Activated CD8-positive, alpha-beta memory T cell treated with anti-CD3 and anti-CD28 coated beads, Interleukin-2, amount 10 ng/mL, durations not matched to agents 7 days and 5 days (primary cell): ENCODE measurements around the gene WWC2. TPM values are rescaled to one million over a fixed set of nuclear protein-coding genes. Genes with fewer than 3 reads are reported as not detected.

Experiments used
- ATAC-seq: fragments of 150-1000 bp; cut with Tn5 transposase; one replicate; pipeline ENCODE4 v1.10.0; 2021; ENCODE audit warnings: moderate library complexity
- CTCF ChIA-PET: fragments of 350-600 bp; sonication (Branson Sonifier 250); formaldehyde crosslinking; loops from one replicate; lab custom pipeline; 2021; ENCODE audit warnings: antibody characterized with exemption; lab: Charles Lee
- DNase-seq: peaks from one replicate; pipeline ENCODE4 v3.0.0-alpha.2; 2020
- H3K27ac Mint-ChIP-seq: one replicate; pipeline ENCODE4 v1.8.0; 2021; ENCODE audit warnings: mild to moderate bottlenecking, mixed read lengths
- H3K27me3 Mint-ChIP-seq: one replicate; pipeline ENCODE4 v1.8.0; 2021; ENCODE audit warnings: mixed read lengths
- H3K36me3 Mint-ChIP-seq: one replicate; pipeline ENCODE4 v1.8.0; 2021; ENCODE audit warnings: mild to moderate bottlenecking, mixed read lengths
- H3K4me1 Mint-ChIP-seq: one replicate; pipeline ENCODE4 v1.8.0; 2021; ENCODE audit warnings: mixed read lengths
- H3K4me3 Mint-ChIP-seq: one replicate; pipeline ENCODE4 v1.8.0; 2021; ENCODE audit warnings: mild to moderate bottlenecking, moderate library complexity, mixed read lengths
- H3K9me3 Mint-ChIP-seq: one replicate; pipeline ENCODE4 v1.8.0; 2022; ENCODE audit warnings: low read depth, mixed read lengths
- total RNA-seq, 2 experiments: library from RNA; stranded (reverse); gene quantifications; one replicate each; pipeline ENCODE4 v1.2.3, GENCODE V29; 2021

The WWC2 gene
- total RNA-seq, 2 experiments from 2014 or later = 0.05 to 0.20 TPM

DNA sequence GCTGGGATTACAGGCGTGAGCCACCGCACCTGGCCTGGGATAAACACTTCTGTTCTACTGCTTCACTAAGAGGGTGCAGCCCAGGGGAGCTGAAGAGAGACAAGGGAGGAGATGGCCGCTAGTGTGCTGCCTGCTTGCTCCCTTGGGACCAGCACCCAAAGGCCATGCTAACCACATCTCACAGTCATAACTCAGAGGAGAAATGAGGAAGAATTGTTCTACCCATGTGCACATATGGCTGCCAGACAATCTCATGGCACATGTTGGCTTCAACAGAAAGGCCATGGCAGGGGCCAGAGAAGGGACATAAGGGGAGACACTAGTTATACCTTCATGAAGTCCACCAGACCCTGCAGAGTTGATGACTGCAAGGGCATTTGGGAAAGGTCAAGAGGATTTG lies 198.6 kb downstream of the WWC2 start:
- Mint-ChIP-seq H3K36me3 (no peaks in the 10 kb centered on the region), H3K27me3 (peaks cover 2% of the 10 kb centered on the region), H3K4me1 (peaks cover 3% of the 10 kb centered on the region), H3K27ac (no peak overlapping the region), H3K9me3 (no peaks in the 10 kb centered on the region), H3K4me3 (no peak overlapping the region)
- CTCF ChIA-PET = interaction anchor here (1.2 kb wide), 1 partner anchor 359 kb away, joined by 3 read pairs; no protein-coding TSS in a partner anchor
- ATAC-seq (no peak), DNase-seq (no peak)

DNA sequence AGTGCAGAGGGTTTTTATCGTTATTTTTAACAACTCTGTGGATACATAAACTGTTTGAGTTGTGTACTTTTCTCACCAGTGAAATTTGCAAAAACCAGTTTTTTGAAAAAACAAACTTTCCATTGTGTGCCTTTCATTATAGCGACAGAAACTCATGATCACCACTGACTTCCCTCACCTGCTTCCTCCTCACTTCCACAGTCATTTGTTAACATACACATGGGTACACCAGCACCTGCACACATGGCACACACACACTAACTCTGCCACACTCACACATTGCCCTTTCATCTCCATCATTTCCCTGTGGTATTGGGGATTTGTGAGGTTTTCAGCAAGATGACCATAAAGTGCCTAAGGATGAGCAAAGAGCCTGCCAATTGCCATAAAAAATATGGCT lies 200.4 kb downstream of the WWC2 start:
- CTCF ChIA-PET = no interaction called here
- ATAC-seq (no peak), DNase-seq (no peak)
- Mint-ChIP-seq H3K27ac (no peak overlapping the region), H3K36me3 (no peaks in the 10 kb centered on the region), H3K4me1 (peaks cover 3% of the 10 kb centered on the region), H3K4me3 (no peak overlapping the region), H3K9me3 (no peaks in the 10 kb centered on the region), H3K27me3 (peaks cover 11% of the 10 kb centered on the region)

DNA sequence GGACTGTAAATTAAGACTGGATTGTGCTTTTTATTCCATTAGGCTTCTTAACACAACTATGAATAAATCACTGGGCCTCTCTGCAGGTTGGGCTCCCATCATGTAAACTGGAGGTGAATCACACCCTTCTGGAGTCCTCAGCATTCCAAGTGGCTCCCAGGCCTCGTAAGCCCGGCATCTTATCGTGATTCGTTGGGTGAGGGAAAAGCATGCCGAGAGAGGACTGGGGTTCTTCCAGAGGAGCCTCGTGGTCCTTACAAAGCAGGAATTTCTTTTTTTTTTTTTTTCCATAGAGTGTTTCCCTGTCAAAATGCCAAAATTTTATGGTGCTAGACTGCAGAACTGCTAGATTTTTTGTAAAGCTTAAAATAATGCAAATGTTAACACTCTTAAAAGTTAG lies 201.0 kb downstream of the WWC2 start:
- ATAC-seq = no peak
- no peak overlapping the region for H3K4me3 Mint-ChIP-seq
- no peak for DNase-seq
- H3K4me1 Mint-ChIP-seq = peaks cover 3% of the 10 kb centered on the region
- no peaks in the 10 kb centered on the region for H3K36me3 Mint-ChIP-seq
- no peaks in the 10 kb centered on the region for H3K9me3 Mint-ChIP-seq
- H3K27me3 Mint-ChIP-seq = peaks cover 11% of the 10 kb centered on the region
- CTCF ChIA-PET = no interaction called here
- H3K27ac Mint-ChIP-seq = no peak overlapping the region

DNA sequence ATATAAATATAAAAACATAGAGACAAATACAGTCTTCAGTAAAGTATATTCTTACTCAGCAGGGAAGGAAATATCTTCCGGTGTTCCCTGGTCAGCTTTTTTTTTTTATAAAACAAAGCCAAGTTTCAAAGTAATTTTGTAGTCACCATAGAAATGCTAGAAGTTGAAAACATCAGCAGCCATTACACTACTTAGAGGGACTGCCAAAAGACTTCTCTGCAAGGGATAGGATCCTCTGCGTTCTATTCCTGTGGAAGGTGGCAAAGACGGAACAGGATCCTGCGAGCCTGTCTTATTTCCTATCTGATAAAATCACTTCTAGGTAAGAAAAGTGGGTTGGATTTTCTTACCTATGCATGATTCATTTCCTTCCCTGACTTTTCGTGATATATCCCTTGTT lies 201.6 kb downstream of the WWC2 start:
- peaks cover 3% of the 10 kb centered on the region for H3K4me1 Mint-ChIP-seq
- H3K9me3 Mint-ChIP-seq = no peaks in the 10 kb centered on the region
- no peaks in the 10 kb centered on the region for H3K36me3 Mint-ChIP-seq
- no peak overlapping the region for H3K4me3 Mint-ChIP-seq
- DNase-seq = no peak
- H3K27ac Mint-ChIP-seq = no peak overlapping the region
- peaks cover 11% of the 10 kb centered on the region for H3K27me3 Mint-ChIP-seq
- no peak for ATAC-seq
- CTCF ChIA-PET = no interaction called here

DNA sequence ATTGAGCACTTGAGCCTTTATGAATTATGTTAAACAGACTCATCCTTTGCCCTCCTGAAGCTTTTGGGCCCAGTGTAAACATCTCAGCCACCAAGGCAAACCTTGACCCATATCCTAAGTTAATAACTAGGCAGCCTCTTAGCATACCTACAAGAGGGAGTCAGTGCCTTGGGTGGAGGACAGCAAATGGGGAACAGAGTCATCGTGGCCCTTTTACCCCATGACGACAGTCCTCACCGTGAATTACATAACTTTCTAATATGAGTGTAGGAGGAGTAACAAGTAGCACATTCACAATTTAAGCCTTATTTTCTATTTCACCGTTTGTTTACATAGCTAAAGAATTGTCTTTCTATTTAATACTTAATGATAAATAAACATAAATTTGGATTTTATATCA lies 204.2 kb downstream of the WWC2 start:
- H3K9me3 Mint-ChIP-seq = no peaks in the 10 kb centered on the region
- H3K4me1 Mint-ChIP-seq = peaks cover 3% of the 10 kb centered on the region
- H3K36me3 Mint-ChIP-seq = no peaks in the 10 kb centered on the region
- no peak overlapping the region for H3K27ac Mint-ChIP-seq
- DNase-seq (no peak), ATAC-seq (no peak)
- H3K27me3 Mint-ChIP-seq = peaks cover 20% of the 10 kb centered on the region
- CTCF ChIA-PET = no interaction called here
- no peak overlapping the region for H3K4me3 Mint-ChIP-seq

DNA sequence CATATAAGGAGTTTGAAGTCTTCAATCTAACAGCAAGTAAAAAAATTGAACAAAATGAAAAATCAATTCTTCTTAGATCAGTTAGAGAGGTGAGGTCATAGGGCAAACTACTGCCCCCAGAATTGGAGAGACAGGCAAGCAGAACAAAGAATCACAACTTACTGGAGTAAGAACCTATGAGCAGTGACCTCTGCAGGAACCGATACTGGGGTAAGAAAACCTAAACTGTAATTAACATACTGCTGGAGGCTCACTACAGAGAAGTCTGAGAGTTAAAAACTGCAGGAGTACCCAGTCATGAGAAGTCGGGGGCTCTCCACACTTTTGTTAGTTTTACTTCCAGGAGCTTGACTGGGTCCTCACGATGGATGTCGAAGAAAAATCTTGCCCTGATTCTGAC lies 205.0 kb downstream of the WWC2 start:
- no peak for DNase-seq
- CTCF ChIA-PET = no interaction called here
- Mint-ChIP-seq H3K27me3 (peaks cover 23% of the 10 kb centered on the region), H3K27ac (no peak overlapping the region), H3K36me3 (no peaks in the 10 kb centered on the region), H3K4me3 (no peak overlapping the region), H3K4me1 (peaks cover 3% of the 10 kb centered on the region), H3K9me3 (no peaks in the 10 kb centered on the region)
- ATAC-seq = no peak

DNA sequence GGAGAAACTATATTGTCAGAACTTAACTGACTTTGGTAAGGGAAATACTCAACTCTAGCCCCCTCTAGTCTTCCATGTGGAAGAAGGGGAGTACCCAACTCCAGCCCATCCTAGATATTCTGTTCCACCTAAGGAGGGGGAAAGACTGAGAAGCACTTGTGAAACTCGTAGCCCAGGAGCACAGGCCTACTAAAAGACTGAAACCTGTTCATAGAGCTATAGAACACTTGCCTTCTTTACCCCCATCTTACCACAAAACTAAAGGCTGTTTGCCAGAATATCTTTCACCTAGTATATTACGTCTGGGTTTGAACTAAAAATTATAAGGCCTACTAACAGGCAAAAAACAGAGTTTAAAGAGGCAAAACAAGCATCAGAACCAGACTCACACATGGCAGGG lies 205.5 kb downstream of the WWC2 start:
- H3K27ac Mint-ChIP-seq = no peak overlapping the region
- no peak overlapping the region for H3K4me3 Mint-ChIP-seq
- CTCF ChIA-PET = no interaction called here
- ATAC-seq = no peak
- no peaks in the 10 kb centered on the region for H3K9me3 Mint-ChIP-seq
- no peaks in the 10 kb centered on the region for H3K36me3 Mint-ChIP-seq
- peaks cover 1% of the 10 kb centered on the region for H3K4me1 Mint-ChIP-seq
- DNase-seq = no peak
- H3K27me3 Mint-ChIP-seq = peaks cover 26% of the 10 kb centered on the region

DNA sequence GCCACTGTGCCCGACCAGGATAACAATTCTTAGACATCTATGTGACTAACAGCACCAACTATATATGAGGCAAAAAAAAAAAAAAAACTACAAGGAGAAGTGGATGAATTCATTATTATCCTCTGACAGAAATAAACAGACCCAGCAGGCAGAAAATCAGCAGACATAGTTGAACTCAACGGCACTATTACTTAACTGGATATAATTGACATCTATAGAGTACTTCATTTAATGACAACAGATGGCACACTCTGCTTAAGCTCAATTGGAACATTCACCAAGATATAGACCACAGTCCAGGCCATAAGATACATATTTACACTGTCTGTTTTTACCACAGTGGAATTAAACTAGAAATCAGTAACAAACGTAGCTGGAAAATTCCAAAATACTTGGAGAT lies 207.8 kb downstream of the WWC2 start:
- H3K27me3 Mint-ChIP-seq = peaks cover 26% of the 10 kb centered on the region
- no peak for ATAC-seq
- H3K4me1 Mint-ChIP-seq = no peaks in the 10 kb centered on the region
- DNase-seq = no peak
- H3K4me3 Mint-ChIP-seq = no peak overlapping the region
- H3K9me3 Mint-ChIP-seq = no peaks in the 10 kb centered on the region
- no peaks in the 10 kb centered on the region for H3K36me3 Mint-ChIP-seq
- H3K27ac Mint-ChIP-seq = no peak overlapping the region
- CTCF ChIA-PET = no interaction called here

DNA sequence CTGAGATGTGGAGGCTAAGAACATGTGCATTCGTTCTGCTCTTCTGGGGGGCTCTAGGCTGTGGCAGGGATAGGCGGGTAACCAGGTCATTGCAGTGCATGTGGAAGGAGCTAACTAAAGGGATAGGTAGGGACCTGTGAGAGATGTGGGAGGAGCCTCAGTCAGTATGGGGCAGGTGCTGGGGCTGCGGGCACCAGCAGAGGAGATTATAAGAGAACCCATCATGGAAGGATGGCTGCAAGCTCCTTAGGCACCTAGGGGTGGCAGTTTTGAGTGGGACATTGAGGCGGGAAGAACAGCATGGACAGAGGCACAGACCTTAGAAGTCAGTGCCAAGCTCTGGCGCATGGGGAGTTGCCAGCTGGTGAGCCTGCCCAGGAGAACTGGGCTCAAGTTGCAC lies 213.8 kb downstream of the WWC2 start:
- DNase-seq (no peak), ATAC-seq (no peak)
- no peaks in the 10 kb centered on the region for H3K4me1 Mint-ChIP-seq
- H3K27me3 Mint-ChIP-seq = peaks cover 12% of the 10 kb centered on the region
- no peaks in the 10 kb centered on the region for H3K36me3 Mint-ChIP-seq
- no peak overlapping the region for H3K27ac Mint-ChIP-seq
- H3K9me3 Mint-ChIP-seq = no peaks in the 10 kb centered on the region
- CTCF ChIA-PET = no interaction called here
- no peak overlapping the region for H3K4me3 Mint-ChIP-seq

DNA sequence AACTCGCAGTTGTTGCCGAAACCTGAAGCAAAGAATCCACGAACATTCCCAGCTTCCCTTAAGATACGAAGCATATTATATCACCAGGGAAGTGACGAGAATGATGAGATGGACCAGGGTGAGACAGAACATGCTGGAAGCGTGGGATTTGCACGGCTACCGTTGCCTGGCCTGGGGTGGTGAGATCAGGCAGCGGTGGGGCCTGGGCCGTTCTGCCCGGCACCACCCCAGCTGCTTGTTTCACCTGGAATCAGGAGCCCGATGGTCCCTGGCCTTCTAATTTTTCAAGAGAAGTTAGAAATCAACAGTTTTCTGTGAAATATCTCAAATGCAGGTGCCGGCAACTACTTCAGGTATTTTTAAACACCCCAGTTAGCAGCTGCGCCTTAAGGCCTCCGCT lies 215.3 kb downstream of the WWC2 start:
- Mint-ChIP-seq H3K27me3 (peaks cover 9% of the 10 kb centered on the region), H3K9me3 (no peaks in the 10 kb centered on the region), H3K4me1 (no peaks in the 10 kb centered on the region), H3K27ac (no peak overlapping the region), H3K4me3 (no peak overlapping the region), H3K36me3 (no peaks in the 10 kb centered on the region)
- CTCF ChIA-PET = no interaction called here
- DNase-seq (no peak), ATAC-seq (no peak)

DNA sequence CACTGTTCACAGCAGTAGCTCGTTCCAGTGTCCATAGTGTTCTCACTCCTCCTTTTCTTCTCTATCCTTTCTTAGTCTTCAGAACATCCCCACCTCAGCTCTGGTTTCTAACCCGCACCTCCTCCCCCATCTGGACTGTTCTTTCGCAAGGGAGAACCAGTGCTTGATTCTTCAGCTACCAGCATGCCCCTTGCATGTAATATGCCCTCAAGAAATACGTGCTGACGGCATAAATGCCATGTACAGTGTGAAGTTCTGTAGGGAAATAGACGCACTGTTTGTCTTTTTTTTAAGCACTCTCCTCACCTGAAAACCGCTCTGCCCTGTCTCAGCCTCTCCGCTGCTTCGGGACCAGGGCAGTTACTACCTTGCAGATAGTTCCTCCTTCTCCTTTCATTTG lies 215.7 kb downstream of the WWC2 start:
- no peak for ATAC-seq

DNA sequence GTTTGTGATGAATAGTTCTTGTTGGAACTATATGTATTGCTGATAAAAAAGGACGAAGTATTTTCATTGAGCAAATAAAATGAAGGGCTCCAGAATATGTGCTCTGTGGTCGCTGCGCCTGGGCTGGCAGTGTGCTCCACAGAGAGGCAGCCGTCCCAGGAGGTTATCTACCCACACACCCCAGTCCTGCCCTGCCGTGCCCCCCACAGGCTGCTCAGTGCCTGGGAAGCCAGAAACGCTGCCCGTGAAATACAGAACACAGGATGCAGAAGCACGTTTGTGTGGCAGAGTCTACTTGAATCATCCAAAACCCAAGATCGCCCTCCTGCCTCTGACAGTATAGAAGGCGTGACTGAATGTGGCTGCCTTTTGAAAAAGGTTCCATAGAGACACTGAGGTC lies 219.6 kb downstream of the WWC2 start:
- DNase-seq (no peak), ATAC-seq (no peak)
- Mint-ChIP-seq H3K9me3 (no peaks in the 10 kb centered on the region), H3K4me3 (no peak overlapping the region), H3K27ac (no peak overlapping the region), H3K27me3 (peaks cover 14% of the 10 kb centered on the region), H3K4me1 (peaks cover 9% of the 10 kb centered on the region), H3K36me3 (no peaks in the 10 kb centered on the region)
- CTCF ChIA-PET = no interaction called here

More for the DNA sequence above, 215.7 kb downstream of the WWC2 start:
- Mint-ChIP-seq H3K27me3 (peaks cover 10% of the 10 kb centered on the region), H3K27ac (no peak overlapping the region), H3K4me1 (no peaks in the 10 kb centered on the region), H3K9me3 (no peaks in the 10 kb centered on the region), H3K36me3 (no peaks in the 10 kb centered on the region), H3K4me3 (no peak overlapping the region)
- CTCF ChIA-PET = no interaction called here
- no peak for DNase-seq

DNA sequence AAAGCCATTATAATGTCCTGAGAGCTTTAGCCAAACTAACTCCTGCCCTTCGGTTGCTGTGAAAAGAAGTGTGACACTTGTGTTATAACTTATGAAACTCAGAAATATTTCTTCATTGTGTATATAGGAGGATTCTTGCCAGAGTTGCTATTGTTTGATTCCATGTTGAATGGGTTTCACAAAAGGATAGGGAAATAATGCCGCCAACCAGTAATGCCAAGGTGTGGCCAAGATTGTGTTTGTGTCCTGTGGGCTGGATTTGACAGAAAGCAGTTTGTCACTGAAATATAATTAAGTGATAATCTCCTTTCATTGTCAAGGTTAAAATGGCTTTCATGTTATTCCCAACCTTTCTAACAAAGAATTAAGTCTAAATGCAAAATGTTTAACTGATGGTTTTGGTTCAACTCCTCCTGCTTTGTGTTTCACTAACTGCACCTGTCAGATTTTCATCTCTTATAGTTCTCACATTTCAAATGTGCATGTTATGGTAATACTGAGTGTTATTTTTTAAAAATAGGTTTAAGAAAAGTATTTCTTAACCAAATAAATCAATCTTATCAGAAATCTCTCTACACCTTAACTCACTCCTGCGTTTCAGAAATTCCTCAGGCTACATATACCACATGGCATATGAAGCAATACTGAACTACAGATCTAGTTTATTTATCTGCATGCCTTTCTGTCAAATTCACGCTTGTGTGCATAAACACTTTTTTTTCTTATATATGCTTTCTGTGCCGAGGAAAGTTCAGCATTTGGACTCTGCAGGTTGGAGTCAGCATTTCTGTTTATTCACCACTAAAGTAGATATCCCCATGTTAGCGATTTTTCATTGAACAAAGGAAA lies 221.4 kb downstream of the WWC2 start, which contains the start of gene CLDN22:
Gene CLDN22, minus strand, starts transcription at position 66 of the 849 bp plus-strand sequence. Its CDS starts 58 bp downstream, at position 8.
- Mint-ChIP-seq H3K4me1 (peaks cover 9% of the 10 kb centered on the region), H3K27me3 (peaks cover 14% of the 10 kb centered on the region), H3K9me3 (no peaks in the 10 kb centered on the region), H3K36me3 (no peaks in the 10 kb centered on the region), H3K4me3 (no peak within 1 kb of the TSS), H3K27ac (no peak within 1 kb of the TSS)
- CTCF ChIA-PET = no interaction called here
- no peak for DNase-seq
- no peak for ATAC-seq

DNA sequence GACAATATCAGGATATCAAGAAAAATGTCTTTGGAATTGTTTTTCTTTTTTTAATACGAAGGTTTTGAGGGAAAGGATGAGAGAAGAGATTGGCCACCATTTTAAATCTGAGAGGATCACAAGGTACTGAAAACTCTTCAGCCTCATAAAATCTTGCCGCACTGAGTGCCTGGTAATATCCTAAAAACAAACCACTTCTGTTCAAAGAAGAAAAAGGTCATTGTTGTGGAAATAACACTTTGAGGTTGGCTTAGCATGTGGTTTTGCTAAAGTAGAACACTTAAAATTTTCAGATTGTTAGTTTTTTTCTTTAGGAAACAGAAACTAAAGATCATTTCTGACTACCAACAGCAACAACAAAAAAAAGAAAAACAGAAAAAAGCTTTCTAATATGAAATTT lies 222.0 kb downstream of the WWC2 start:
- ATAC-seq = peak; percentile 33
- no peak overlapping the region for H3K4me3 Mint-ChIP-seq
- peaks cover 9% of the 10 kb centered on the region for H3K4me1 Mint-ChIP-seq
- peaks cover 1% of the 10 kb centered on the region for H3K9me3 Mint-ChIP-seq
- peaks cover 14% of the 10 kb centered on the region for H3K27me3 Mint-ChIP-seq
- DNase-seq = no peak
- CTCF ChIA-PET = no interaction called here
- H3K36me3 Mint-ChIP-seq = no peaks in the 10 kb centered on the region
- H3K27ac Mint-ChIP-seq = peak overlapping the region; percentile 62
